Endothelial cell (in vitro differentiated cells): ENCODE results near the gene ZNF644. TPM values are rescaled to one million over a fixed set of nuclear protein-coding genes. Genes with fewer than 3 reads are reported as not detected.
"Not testable (repeated sequence)": the region's sequence is repeated elsewhere in the genome, so short reads cannot be mapped to it uniquely, and the experiment has no call there.

Source experiments
- DNase-seq: peaks from one replicate; pipeline ENCODE4 v3.0.0; 2021; ENCODE audit warnings: low spot score
- H3K27ac Mint-ChIP-seq: one replicate; pipeline ENCODE4 v1.8.0; 2021; ENCODE audit warnings: mixed read lengths, inconsistent platforms; ENCODE audit not compliant: unreplicated experiment
- H3K27me3 Mint-ChIP-seq: one replicate; pipeline ENCODE4 v1.8.0; 2021; ENCODE audit warnings: mild to moderate bottlenecking, moderate library complexity, mixed read lengths, inconsistent platforms; ENCODE audit not compliant: unreplicated experiment
- H3K36me3 Mint-ChIP-seq: one replicate; pipeline ENCODE4 v1.8.0; 2021; ENCODE audit warnings: mild to moderate bottlenecking, low read depth, mixed read lengths, inconsistent platforms; ENCODE audit not compliant: unreplicated experiment
- H3K4me1 Mint-ChIP-seq: one replicate; pipeline ENCODE4 v1.8.0; 2021; ENCODE audit warnings: mild to moderate bottlenecking, mixed read lengths, inconsistent platforms; ENCODE audit not compliant: unreplicated experiment
- H3K4me3 Mint-ChIP-seq: one replicate; pipeline ENCODE4 v1.8.0; 2021; ENCODE audit warnings: mild to moderate bottlenecking, mixed read lengths, inconsistent platforms; ENCODE audit not compliant: unreplicated experiment
- H3K9me3 Mint-ChIP-seq: one replicate; pipeline ENCODE4 v1.8.0; 2021; ENCODE audit warnings: mixed read lengths, inconsistent platforms; ENCODE audit not compliant: unreplicated experiment
- CTCF ChIP-seq: fragments of 200-600 bp; sonication (generic); IDR thresholded peaks from one replicate; pipeline ENCODE4 v1.5.0; 2021; ENCODE audit warnings: antibody characterized with exemption; ENCODE audit not compliant: unreplicated experiment
- long read RNA-seq: library from polyadenylated mRNA; unstranded; transcript quantifications from one replicate; pipeline ENCODE4 v2.0.0, GENCODE V29; 2020; ENCODE audit not compliant: unreplicated experiment
- total RNA-seq: library from RNA; stranded (reverse); fragmentation: NEBNext Ultra II Directional; extraction: Animal tissue kit (Norgen Biotek cat#: 25700); gene quantifications from one replicate; pipeline ENCODE4 v1.2.1, GENCODE V29; 2021; ENCODE audit not compliant: unreplicated experiment

ZNF644 gene
- total RNA-seq = 67.1 TPM
- long read RNA-seq, transcript ZNF644-211 (3 exons, 514 nt) = major isoform, 8 of 19 reads
- long read RNA-seq, partial matches to known transcripts = 2 of 19 reads
- long read RNA-seq, other reads (novel, unspliced or antisense) = 6 of 19 reads

GRCh38 chr1:91021686-91022517, at the start of gene ZNF644:
Gene ZNF644, minus strand, starts transcription at chr1:91022035. Its CDS starts 39,682 bp downstream, at chr1:90982353.
- peak; percentile 83 for DNase-seq
- Mint-ChIP-seq H3K4me3 (peak within 1 kb of the TSS; percentile 99), H3K27me3 (peaks cover 14% of the 10 kb centered on the region), H3K27ac (peak within 1 kb of the TSS; percentile 99), H3K9me3 (no peaks in the 10 kb centered on the region), H3K4me1 (peaks cover 30% of the 10 kb centered on the region), H3K36me3 (peaks cover 11% of the 10 kb centered on the region)
- TF ChIP-seq CTCF = no peak

DNA sequence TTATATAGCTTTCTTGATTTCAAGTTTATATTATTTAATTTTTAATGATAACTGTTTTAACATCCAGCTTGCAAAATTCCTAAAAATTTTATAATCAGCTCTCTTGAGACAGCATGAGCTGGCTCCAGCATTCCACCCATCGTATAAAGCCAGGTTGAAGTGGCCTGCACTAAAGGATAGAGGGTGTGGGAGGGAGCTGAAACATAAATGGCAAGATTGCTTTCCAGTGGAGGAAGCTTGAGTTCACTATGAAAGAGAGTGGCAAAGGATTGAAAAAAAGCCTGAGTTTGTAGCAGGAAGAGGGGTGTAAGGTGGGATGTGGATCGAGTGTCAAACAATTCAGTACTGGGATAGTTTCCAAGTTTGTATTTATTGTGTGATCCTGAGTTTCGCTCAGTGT, 48.5 kb upstream of the ZNF644 start:
- Mint-ChIP-seq H3K27ac (no peak overlapping the region), H3K4me3 (no peak overlapping the region), H3K36me3 (no peaks in the 10 kb centered on the region), H3K4me1 (peaks cover 8% of the 10 kb centered on the region), H3K27me3 (no peaks in the 10 kb centered on the region), H3K9me3 (no peaks in the 10 kb centered on the region)
- DNase-seq = no peak
- TF ChIP-seq CTCF = no peak

GRCh38 chr1:91066538-91066937, 44.7 kb upstream of the ZNF644 start:
- Mint-ChIP-seq H3K4me3 (no peak overlapping the region), H3K27ac (no peak overlapping the region), H3K36me3 (no peaks in the 10 kb centered on the region), H3K27me3 (no peaks in the 10 kb centered on the region), H3K9me3 (no peaks in the 10 kb centered on the region), H3K4me1 (peaks cover 4% of the 10 kb centered on the region)
- no peak for TF ChIP-seq CTCF
- DNase-seq = no peak

DNA sequence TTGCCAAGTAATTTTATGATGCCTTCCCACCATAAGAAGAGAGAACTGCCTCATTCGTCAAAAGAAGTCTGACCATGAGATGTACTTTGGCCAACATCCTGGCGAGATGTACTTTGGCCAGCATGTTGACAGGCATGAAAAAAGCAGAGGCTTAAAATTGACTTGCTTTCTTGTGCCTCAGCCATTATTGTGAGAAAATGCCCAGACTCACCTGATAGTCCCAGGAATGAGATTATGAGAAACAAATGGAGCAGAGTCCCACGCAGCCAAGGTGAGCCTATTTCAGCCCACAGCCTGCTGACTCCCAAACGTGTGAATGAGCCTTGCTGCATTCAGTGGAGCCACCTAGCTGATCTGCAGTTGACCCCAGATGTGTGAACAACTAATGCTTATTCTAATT, 43.5 kb upstream of the ZNF644 start:
- no peaks in the 10 kb centered on the region for H3K9me3 Mint-ChIP-seq
- H3K4me3 Mint-ChIP-seq = no peak overlapping the region
- H3K36me3 Mint-ChIP-seq = no peaks in the 10 kb centered on the region
- no peak for DNase-seq
- H3K27ac Mint-ChIP-seq = no peak overlapping the region
- H3K27me3 Mint-ChIP-seq = no peaks in the 10 kb centered on the region
- no peaks in the 10 kb centered on the region for H3K4me1 Mint-ChIP-seq
- no peak for TF ChIP-seq CTCF

DNA sequence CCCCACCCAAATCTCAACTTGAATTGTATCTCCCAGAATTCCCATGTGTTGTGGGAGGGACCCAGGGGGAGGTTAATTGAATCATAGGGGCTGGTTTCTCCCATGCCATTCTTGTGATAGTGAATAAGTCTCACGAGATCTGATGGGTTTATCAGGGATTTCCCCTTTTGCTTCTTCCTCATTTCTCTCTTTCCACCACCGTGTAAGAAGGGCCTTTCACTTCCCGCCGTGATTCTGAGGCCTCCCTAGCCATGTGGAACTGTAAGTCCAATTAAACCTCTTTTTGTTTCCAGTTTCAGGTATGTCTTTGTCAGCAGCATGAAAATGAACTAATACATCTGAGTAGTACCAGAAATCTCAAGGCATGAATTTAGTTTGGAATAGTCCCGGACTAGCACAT, 41.6 kb upstream of the ZNF644 start:
- H3K36me3 Mint-ChIP-seq, DNase-seq, H3K4me3 Mint-ChIP-seq, H3K27me3 Mint-ChIP-seq, H3K4me1 Mint-ChIP-seq, H3K27ac Mint-ChIP-seq, H3K9me3 Mint-ChIP-seq: not testable (repeated sequence)
